ENCODE data around the gene TUBB2B.

GRCh38 chr6:3271756-3272155 lies 44.3 kb upstream of the TUBB2B start:
- TF ChIP-seq, protein P1, sequence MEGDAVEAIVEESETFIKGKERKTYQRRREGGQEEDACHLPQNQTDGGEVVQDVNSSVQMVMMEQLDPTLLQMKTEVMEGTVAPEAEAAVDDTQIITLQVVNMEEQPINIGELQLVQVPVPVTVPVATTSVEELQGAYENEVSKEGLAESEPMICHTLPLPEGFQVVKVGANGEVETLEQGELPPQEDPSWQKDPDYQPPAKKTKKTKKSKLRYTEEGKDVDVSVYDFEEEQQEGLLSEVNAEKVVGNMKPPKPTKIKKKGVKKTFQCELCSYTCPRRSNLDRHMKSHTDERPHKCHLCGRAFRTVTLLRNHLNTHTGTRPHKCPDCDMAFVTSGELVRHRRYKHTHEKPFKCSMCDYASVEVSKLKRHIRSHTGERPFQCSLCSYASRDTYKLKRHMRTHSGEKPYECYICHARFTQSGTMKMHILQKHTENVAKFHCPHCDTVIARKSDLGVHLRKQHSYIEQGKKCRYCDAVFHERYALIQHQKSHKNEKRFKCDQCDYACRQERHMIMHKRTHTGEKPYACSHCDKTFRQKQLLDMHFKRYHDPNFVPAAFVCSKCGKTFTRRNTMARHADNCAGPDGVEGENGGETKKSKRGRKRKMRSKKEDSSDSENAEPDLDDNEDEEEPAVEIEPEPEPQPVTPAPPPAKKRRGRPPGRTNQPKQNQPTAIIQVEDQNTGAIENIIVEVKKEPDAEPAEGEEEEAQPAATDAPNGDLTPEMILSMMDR (conservative IDR thresholded peaks at IDR 0.05; ENCODE audit: low read length) = no peak
- TF ChIP-seq EZH2phosphoT487 (IDR thresholded peaks at IDR 0.05; ENCODE audit: borderline replicate concordance, low read depth, low read length) = no peak

All from OCI-LY7 (cell line).